Peyer's patch (tissue), 4 donors: Measurements from ENCODE around the gene HEATR9.

Source experiments
- POLR2A ChIP-seq, 2 donors: fragments of 450-650 bp; IDR thresholded peaks; one replicate each; pipeline ENCODE4 v1.5.1; 2017; ENCODE audit warnings: antibody characterized with exemption in 2 of 2, mild to moderate bottlenecking in 2 of 2, moderate library complexity in 2 of 2
- TF ChIP-seq, protein P1 (sequence below), 6 experiments: fragments of 450-650 bp in 4 of 6; fragments of 200-600 bp in 2 of 6; sonication (generic) in 1 of 6; IDR thresholded peaks; one replicate each; pipeline ENCODE4 v1.5.1; 2017 to 2019; ENCODE audit warnings: antibody characterized with exemption in 6 of 6, mild to moderate bottlenecking in 3 of 6, moderate library complexity in 1 of 6

DNA sequence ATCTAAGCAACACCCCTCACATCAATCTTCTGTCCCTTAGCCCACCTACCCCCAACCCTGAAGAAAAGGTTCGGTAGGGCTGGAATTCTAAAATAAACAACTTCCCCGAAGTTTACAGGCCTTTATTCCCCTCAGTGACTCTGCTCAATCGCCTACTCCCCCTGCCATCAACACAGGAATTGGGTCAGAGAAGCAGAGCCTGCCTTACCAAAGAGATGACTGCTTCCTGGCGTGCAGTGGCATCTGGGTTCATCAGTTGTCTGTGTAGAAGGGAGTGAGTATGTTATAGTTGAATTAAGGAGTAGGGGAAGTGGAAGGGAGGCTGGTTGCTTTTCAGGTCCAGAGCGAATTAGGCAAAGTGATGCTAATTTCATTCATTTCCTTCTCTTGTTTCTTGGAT, 12.7 kb downstream of the HEATR9 start:
- TF ChIP-seq, protein P1, sequence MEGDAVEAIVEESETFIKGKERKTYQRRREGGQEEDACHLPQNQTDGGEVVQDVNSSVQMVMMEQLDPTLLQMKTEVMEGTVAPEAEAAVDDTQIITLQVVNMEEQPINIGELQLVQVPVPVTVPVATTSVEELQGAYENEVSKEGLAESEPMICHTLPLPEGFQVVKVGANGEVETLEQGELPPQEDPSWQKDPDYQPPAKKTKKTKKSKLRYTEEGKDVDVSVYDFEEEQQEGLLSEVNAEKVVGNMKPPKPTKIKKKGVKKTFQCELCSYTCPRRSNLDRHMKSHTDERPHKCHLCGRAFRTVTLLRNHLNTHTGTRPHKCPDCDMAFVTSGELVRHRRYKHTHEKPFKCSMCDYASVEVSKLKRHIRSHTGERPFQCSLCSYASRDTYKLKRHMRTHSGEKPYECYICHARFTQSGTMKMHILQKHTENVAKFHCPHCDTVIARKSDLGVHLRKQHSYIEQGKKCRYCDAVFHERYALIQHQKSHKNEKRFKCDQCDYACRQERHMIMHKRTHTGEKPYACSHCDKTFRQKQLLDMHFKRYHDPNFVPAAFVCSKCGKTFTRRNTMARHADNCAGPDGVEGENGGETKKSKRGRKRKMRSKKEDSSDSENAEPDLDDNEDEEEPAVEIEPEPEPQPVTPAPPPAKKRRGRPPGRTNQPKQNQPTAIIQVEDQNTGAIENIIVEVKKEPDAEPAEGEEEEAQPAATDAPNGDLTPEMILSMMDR (IDR thresholded peaks at IDR 0.05) = no peak
- no peak for TF ChIP-seq POLR2A (IDR thresholded peaks at IDR 0.05)
